Islet precursor cell (in vitro differentiated cells): ENCODE data around the gene DTNBP1.

Source experiments
- DNase-seq: peaks from one replicate; pipeline ENCODE4 v3.0.0-alpha.2; 2018

Gene DTNBP1

GRCh38 chr6:15527838-15528617 lies 134.8 kb downstream of the DTNBP1 start:
- peak; percentile 29 for DNase-seq

- DNase-seq: peak; percentile 47
Measured at GRCh38 chr6:15526212-15526701, 136.6 kb downstream of the DTNBP1 start.

GRCh38 chr6:15524861-15525401 lies 137.9 kb downstream of the DTNBP1 start:
- peak; percentile 35 for DNase-seq

- DNase-seq: peak; percentile 48
Measured at GRCh38 chr6:15523679-15524630, 138.9 kb downstream of the DTNBP1 start.

- peak; percentile 49 for DNase-seq
Measured at GRCh38 chr6:15522856-15523529, 139.8 kb downstream of the DTNBP1 start.

GRCh38 chr6:15522427-15522826 lies 140.4 kb downstream of the DTNBP1 start:
- DNase-seq: peak; percentile 43

GRCh38 chr6:15522026-15522425 lies 140.8 kb downstream of the DTNBP1 start:
- DNase-seq: peak; percentile 34

- no peak for DNase-seq
Measured at GRCh38 chr6:15521582-15521981, 141.2 kb downstream of the DTNBP1 start.

- DNase-seq: no peak
Measured at GRCh38 chr6:15520626-15521203, 142.1 kb downstream of the DTNBP1 start.

- DNase-seq: no peak
Measured at GRCh38 chr6:15519681-15520080, 143.1 kb downstream of the DTNBP1 start.

GRCh38 chr6:15518878-15519277 lies 143.9 kb downstream of the DTNBP1 start:
- no peak for DNase-seq

- peak; percentile 77 for DNase-seq
Measured at GRCh38 chr6:15518057-15518456, 144.8 kb downstream of the DTNBP1 start.

GRCh38 chr6:15517600-15517999 lies 145.2 kb downstream of the DTNBP1 start:
- DNase-seq: no peak

- no peak for DNase-seq
Measured at GRCh38 chr6:15516923-15517560, 145.8 kb downstream of the DTNBP1 start.

- DNase-seq: no peak
Measured at GRCh38 chr6:15516378-15516777, 146.4 kb downstream of the DTNBP1 start.

GRCh38 chr6:15515660-15516375 lies 147.0 kb downstream of the DTNBP1 start:
- no peak for DNase-seq

GRCh38 chr6:15515226-15515625 lies 147.6 kb downstream of the DTNBP1 start:
- no peak for DNase-seq

- no peak for DNase-seq
Measured at GRCh38 chr6:15513801-15514711, 148.8 kb downstream of the DTNBP1 start.

- DNase-seq: no peak
Measured at GRCh38 chr6:15513131-15513771, 149.6 kb downstream of the DTNBP1 start.
